IMR-90 (cell line): ENCODE results near the gene HOXC10. TPM values are rescaled to one million over a fixed set of nuclear protein-coding genes. Genes with fewer than 3 reads are reported as not detected.

Experiments
- ATAC-seq: fragments of 200-7000 bp; cut with Tn5 transposase; 2 replicates; pipeline ENCODE4 v1.9.1; 2020; ENCODE audit warnings: low read depth, mild to moderate bottlenecking, moderate library complexity
- BruUV-seq: library from RNA; stranded (reverse); fragments of 400-500 nt; replicated peaks from 2 replicates; lab custom pipeline; 2021; lab: Mats Ljungman, UMichigan
- CTCF ChIA-PET: fragments of 300-600 bp; formaldehyde crosslinking; extraction: SDS; loops from one replicate; lab custom pipeline; 2021; ENCODE audit warnings: antibody characterized with exemption; lab: Yijun Ruan, JAX
- POLR2A ChIA-PET: fragments of 300-600 bp; sonication (Branson Sonifier 250); formaldehyde crosslinking; loops from one replicate; lab custom pipeline; 2022; ENCODE audit warnings: antibody characterized with exemption; ENCODE audit not compliant: unreplicated experiment; lab: Charles Lee
- DNase-seq: peaks from one replicate; pipeline ENCODE4 v3.0.0; 2013
- H2AFZ ChIP-seq: replicated peaks from 2 replicates; pipeline ENCODE3; 2013; ENCODE audit warnings: low read length, mild to moderate bottlenecking; ENCODE audit not compliant: poor library complexity
- H2AK5ac ChIP-seq: 2 replicates; pipeline ENCODE4 v1.6.1; 2013; ENCODE audit warnings: low read depth, low read length, inconsistent platforms
- H2AK9ac ChIP-seq: replicated peaks from 2 replicates; pipeline ENCODE3; 2013; ENCODE audit warnings: mild to moderate bottlenecking, low read depth, low read length, moderate library complexity; ENCODE audit not compliant: poor library complexity
- H2BK120ac ChIP-seq: 2 replicates; pipeline ENCODE4 v1.6.1; 2013; ENCODE audit warnings: low read depth, low read length, inconsistent platforms
- H2BK15ac ChIP-seq: 3 replicates; pipeline ENCODE4 v1.6.1; 2013; ENCODE audit warnings: low read depth, low read length, inconsistent platforms
- H2BK20ac ChIP-seq: 2 replicates; pipeline ENCODE4 v1.6.1; 2013; ENCODE audit warnings: low read depth, mild to moderate bottlenecking, inconsistent platforms, low read length, moderate library complexity
- H2BK5ac ChIP-seq: 2 replicates; pipeline ENCODE4 v1.6.1; 2013; ENCODE audit warnings: mild to moderate bottlenecking, low read depth, low read length, inconsistent platforms; ENCODE audit not compliant: poor library complexity, severe bottlenecking
- H3K14ac ChIP-seq: replicated peaks from 2 replicates; pipeline ENCODE4 v1.6.1; 2013; ENCODE audit warnings: low read depth, low read length, inconsistent platforms
- H3K18ac ChIP-seq: 2 replicates; pipeline ENCODE4 v1.6.1; 2013; ENCODE audit warnings: low read depth, low read length, control low read depth
- H3K23ac ChIP-seq: 2 replicates; pipeline ENCODE4 v1.6.1; 2013; ENCODE audit warnings: low read depth, low read length, inconsistent platforms
- H3K27ac ChIP-seq: 2 replicates; pipeline ENCODE4 v1.5.1; 2013; ENCODE audit warnings: mild to moderate bottlenecking, control low read depth, low read length; ENCODE audit not compliant: insufficient read depth
- H3K27me3 ChIP-seq: 2 replicates; pipeline ENCODE4 v1.6.1; 2013; ENCODE audit warnings: low read length; ENCODE audit not compliant: control insufficient read depth, insufficient read depth
- H3K36me3 ChIP-seq: 2 replicates; pipeline ENCODE4 v1.6.1; 2013; ENCODE audit warnings: low read length, mixed read lengths; ENCODE audit not compliant: control insufficient read depth, insufficient read depth
- H3K4ac ChIP-seq: 2 replicates; pipeline ENCODE4 v1.6.1; 2013; ENCODE audit warnings: low read depth, low read length, inconsistent platforms
- H3K4me1 ChIP-seq: 2 replicates; pipeline ENCODE4 v1.6.1; 2013; ENCODE audit warnings: low read length, mixed read lengths; ENCODE audit not compliant: control insufficient read depth, insufficient read depth
- H3K4me2 ChIP-seq: 2 replicates; pipeline ENCODE4 v1.6.1; 2013; ENCODE audit warnings: low read depth, mild to moderate bottlenecking, control low read depth, low read length, moderate library complexity
- H3K4me3 ChIP-seq: 2 replicates; pipeline ENCODE4 v1.5.1; 2013; ENCODE audit warnings: low read depth, mild to moderate bottlenecking, control low read depth, low read length, moderate library complexity; ENCODE audit not compliant: insufficient read depth
- H3K56ac ChIP-seq: 2 replicates; pipeline ENCODE4 v1.6.1; 2013; ENCODE audit warnings: low read length, inconsistent platforms; ENCODE audit not compliant: insufficient read depth; ENCODE audit errors: extremely low read depth
- H3K79me1 ChIP-seq, 2 experiments: 2 replicates each; pipeline ENCODE4 v1.6.1; 2013; ENCODE audit warnings: low read length in 2 of 2, inconsistent platforms in 1 of 2, low read depth in 1 of 2
- H3K9ac ChIP-seq: 2 replicates; pipeline ENCODE4 v1.6.1; 2013; ENCODE audit warnings: low read depth, low read length, control low read depth
- H3K9me1 ChIP-seq: 2 replicates; pipeline ENCODE4 v1.6.1; 2013; ENCODE audit warnings: low read length, inconsistent platforms; ENCODE audit not compliant: insufficient read depth
- H3K9me3 ChIP-seq: 2 replicates; pipeline ENCODE4 v1.6.1; 2013; ENCODE audit warnings: low read length; ENCODE audit not compliant: control insufficient read depth, insufficient read depth
- H4K20me1 ChIP-seq: 2 replicates; pipeline ENCODE4 v1.6.1; 2013; ENCODE audit warnings: low read length, inconsistent platforms; ENCODE audit not compliant: insufficient read depth
- H4K5ac ChIP-seq: 2 replicates; pipeline ENCODE4 v1.6.1; 2013; ENCODE audit warnings: mild to moderate bottlenecking, low read depth, low read length, control low read depth
- H4K8ac ChIP-seq, 2 experiments: 2 replicates each; pipeline ENCODE4 v1.6.1; 2013; ENCODE audit warnings: low read depth in 2 of 2, low read length in 2 of 2, control low read depth in 1 of 2, inconsistent platforms in 1 of 2
- H4K91ac ChIP-seq: 2 replicates; pipeline ENCODE4 v1.6.1; 2013; ENCODE audit warnings: low read depth, low read length, inconsistent platforms; ENCODE audit not compliant: insufficient read depth
- CEBPB ChIP-seq: IDR thresholded peaks from 2 replicates; pipeline ENCODE4 v1.6.1; 2012; ENCODE audit warnings: low read depth, low read length, improper control_type of control experiment
- ELK1 ChIP-seq: fragments of 150-350 bp; IDR thresholded peaks from 2 replicates; pipeline ENCODE4 v1.6.1; 2016; ENCODE audit warnings: low read depth, mild to moderate bottlenecking, low read length, moderate library complexity, borderline replicate concordance
- MAFK ChIP-seq: IDR thresholded peaks from 2 replicates; pipeline ENCODE4 v1.6.1; 2012; ENCODE audit warnings: low read depth, low read length, improper control_type of control experiment
- MAZ ChIP-seq: IDR thresholded peaks from 2 replicates; pipeline ENCODE4 v1.6.1; 2012; ENCODE audit warnings: low read depth, mild to moderate bottlenecking, low read length, improper control_type of control experiment, moderate library complexity, borderline replicate concordance
- RCOR1 ChIP-seq: IDR thresholded peaks from 2 replicates; pipeline ENCODE4 v1.6.1; 2012; ENCODE audit warnings: mild to moderate bottlenecking, low read length, improper control_type of control experiment; ENCODE audit not compliant: insufficient replicate concordance
- RFX5 ChIP-seq: IDR thresholded peaks from 2 replicates; pipeline ENCODE4 v1.8.0; 2012; ENCODE audit warnings: low read depth, mild to moderate bottlenecking, low read length, moderate library complexity
- SMC3 ChIP-seq: fragments of 150-350 bp; IDR thresholded peaks from 2 replicates; pipeline ENCODE4 v1.6.1; 2016; ENCODE audit warnings: low read depth, mild to moderate bottlenecking, antibody characterized with exemption, low read length, moderate library complexity
- USF2 ChIP-seq: fragments of 150-350 bp; IDR thresholded peaks from 2 replicates; pipeline ENCODE4 v1.6.1; 2017; ENCODE audit warnings: mild to moderate bottlenecking, antibody characterized with exemption, low read length, low read depth
- WGBS, 2 experiments: methylation state at CpG; one replicate each; pipeline versions ENCODE4 v1.1.5 to v1.1.7; 2013; ENCODE audit warnings: missing lambda C conversion rate in 2 of 2; ENCODE audit not compliant: insufficient read length in 1 of 2; ENCODE audit errors: extremely low coverage in 2 of 2; 5-methylcytosine and 5-hydroxymethylcytosine counted together
- dilution Hi-C: fragments of 300-500 bp; cut with HindIII; formaldehyde crosslinking; loops from one replicate; pipeline ENCODE4 v1.14.3; 2018; ENCODE audit warnings: low sequenced_read_pairs; ENCODE audit not compliant: unreplicated experiment
- in situ Hi-C: fragments of 300-500 bp; cut with MboI; formaldehyde crosslinking; loops from 3 replicates; pipeline ENCODE4 v1.14.3; 2019; ENCODE audit warnings: low sequenced_read_pairs, inconsistent platforms, mixed read lengths
- intact Hi-C: fragments of 100-400 bp; cut with micrococcal nuclease; formaldehyde crosslinking; loops from 2 replicates; pipeline ENCODE4 v1.10.0; 2022
- polyA plus RNA-seq, 3 experiments: library from polyadenylated mRNA; depleted of rRNA; stranded (reverse); fragments of >200 nt; gene quantifications; 2 replicates each; pipeline ENCODE4 v1.2.3, GENCODE V29; 2012; ENCODE audit warnings: low replicate concordance in 1 of 3
- total RNA-seq: library from RNA; depleted of rRNA; stranded (reverse); fragments of >200 nt; gene quantifications from 2 replicates; pipeline ENCODE4 v1.2.3, GENCODE V29; 2012

Gene HOXC10
- total and polyA plus RNA-seq, 2 of the 4 experiments (the other 2 are of a cell fraction), result 0.15 TPM; not detected in 1

GRCh38 chr12:54002915-54003389 is 18.0 kb downstream of the HOXC10 start:
- BruUV-seq, result no TSS peak
- H3K23ac ChIP-seq, result no peak overlapping the region
- H3K4me2 ChIP-seq, result no peak overlapping the region
- H2BK5ac ChIP-seq, result no peak overlapping the region
- H3K9me1 ChIP-seq, result no peaks in the 10 kb centered on the region
- no peak overlapping the region for H2AFZ ChIP-seq
- H3K4me1 ChIP-seq, result no peaks in the 10 kb centered on the region
- H2BK15ac ChIP-seq, result no peak overlapping the region
- WGBS, 2 experiments, result no CpG with 5 or more reads among the region's 19 CpGs
- TF ChIP-seq SMC3 (no peak), RFX5 (no peak), RCOR1 (no peak), ELK1 (no peak), CEBPB (no peak), MAFK (no peak), MAZ (no peak), USF2 (no peak)
- H3K4ac ChIP-seq, result no peak overlapping the region
- no peak overlapping the region for H4K91ac ChIP-seq
- no peak overlapping the region for H3K18ac ChIP-seq
- peaks cover 4% of the 10 kb centered on the region; the same call in 1 of the 2 replicates for H3K9me3 ChIP-seq
- H4K5ac ChIP-seq, result no peak overlapping the region
- no peak overlapping the region for H3K14ac ChIP-seq
- peaks cover 96% of the 10 kb centered on the region for H3K27me3 ChIP-seq
- ChIA-PET POLR2A (no interaction called here), CTCF (no interaction called here)
- no peak overlapping the region for H2AK5ac ChIP-seq
- no peak overlapping the region for H2BK20ac ChIP-seq
- no peaks in the 10 kb centered on the region for H4K20me1 ChIP-seq
- dilution Hi-C loops (no loop called here), in situ Hi-C loops (no loop called here), intact Hi-C loops (loop anchor here (10.0 kb wide), 1 partner anchor 298 kb away; no protein-coding TSS in a partner anchor)
- H4K8ac ChIP-seq, result no peak overlapping the region
- no peak overlapping the region for H3K27ac ChIP-seq
- H2BK120ac ChIP-seq, result no peak overlapping the region
- DNase-seq (no peak), ATAC-seq (no peak)
- no peak overlapping the region for H3K9ac ChIP-seq
- H3K4me3 ChIP-seq, result no peak overlapping the region
- no peaks in the 10 kb centered on the region for H3K36me3 ChIP-seq
- H3K79me1 ChIP-seq, result no peaks in the 10 kb centered on the region
- H3K56ac ChIP-seq, result no peak overlapping the region
- H2AK9ac ChIP-seq, result no peak overlapping the region
